ENCODE measurements around the gene FAM171A1.

GRCh38 chr10:15300697-15301096 lies 70.4 kb downstream of the FAM171A1 start:
- TF ChIP-seq CTCF (IDR thresholded peaks at IDR 0.05; ENCODE audit: low read depth, low read length) (no peak), EZH2phosphoT487 (IDR thresholded peaks at IDR 0.05; ENCODE audit: low read depth) (no peak)

All from OCI-LY3 (cell line).